Endothelial cell of umbilical vein (primary cell): ENCODE data around the gene CLEC20A. TPM values are rescaled to one million over a fixed set of nuclear protein-coding genes. Genes with fewer than 3 reads are reported as not detected.

ENCODE experiments used
- BruUV-seq: library from RNA; stranded (reverse); fragments of 400-500 nt; replicated peaks from 2 replicates; lab custom pipeline; 2021; lab: Mats Ljungman, UMichigan
- CTCF ChIA-PET: fragments of 300-600, 350-600 bp; sonication (Branson Sonifier 250); formaldehyde crosslinking; loops from one replicate; lab custom pipeline; 2021; ENCODE audit warnings: antibody characterized with exemption, inconsistent platforms; lab: Charles Lee
- POLR2A ChIA-PET: fragments of 300-600, 350-600 bp; sonication (Branson Sonifier 250); formaldehyde crosslinking; loops from one replicate; lab custom pipeline; 2021; ENCODE audit warnings: antibody characterized with exemption, inconsistent platforms; lab: Charles Lee
- DNase-seq: peaks from one replicate; pipeline ENCODE4 v3.0.0-alpha.2; 2011; ENCODE audit warnings: low read depth, low spot score
- FAIRE-seq: peaks from 2 replicates; lab custom pipeline; 2011; peaks lifted over from hg19 to GRCh38; lab: Jason Lieb, UNC
- H2AFZ ChIP-seq: 2 replicates; pipeline ENCODE4 v1.6.0; 2012; ENCODE audit warnings: low read depth, low read length, control low read depth, inconsistent platforms
- H3K27ac ChIP-seq: 2 replicates; pipeline ENCODE4 v1.5.1; 2011; ENCODE audit warnings: low read depth, mild to moderate bottlenecking, control low read depth, low read length, moderate library complexity; ENCODE audit not compliant: insufficient read depth
- H3K27me3 ChIP-seq, 2 experiments: 2 replicates each; pipeline versions ENCODE4 v1.6.0 to v1.6.1; 2011; ENCODE audit warnings: low read length in 2 of 2, mixed read lengths in 1 of 2; ENCODE audit not compliant: control insufficient read depth in 2 of 2, insufficient read depth in 2 of 2
- H3K36me3 ChIP-seq, 2 experiments: 2 replicates in 1 of 2; 3 replicates in 1 of 2; pipeline ENCODE4 v1.5.1; 2011; ENCODE audit warnings: low read length in 2 of 2, mild to moderate bottlenecking in 1 of 2, moderate library complexity in 1 of 2; ENCODE audit not compliant: control insufficient read depth in 2 of 2, insufficient read depth in 2 of 2; ENCODE audit errors: extremely low read depth in 1 of 2
- H3K4me1 ChIP-seq: 3 replicates; pipeline ENCODE4 v1.5.1; 2011; ENCODE audit warnings: mild to moderate bottlenecking, low read length; ENCODE audit not compliant: control insufficient read depth, insufficient read depth; ENCODE audit errors: extremely low read depth
- H3K4me2 ChIP-seq: 2 replicates; pipeline ENCODE4 v1.6.1; 2011; ENCODE audit warnings: low read length, control low read depth, mixed read lengths; ENCODE audit not compliant: insufficient read depth
- H3K4me3 ChIP-seq, 3 experiments: fragments of 200-600 bp in 1 of 3; sonication (generic), shearing (Covaris generic) in 1 of 3; replicated peaks in 1 of 3; 2 replicates each; pipeline ENCODE4 v1.5.1; 2011 to 2016; ENCODE audit warnings: control low read depth in 3 of 3, low read length in 3 of 3, mild to moderate bottlenecking in 2 of 3, inconsistent platforms in 1 of 3, low read depth in 1 of 3, moderate library complexity in 1 of 3; ENCODE audit not compliant: insufficient read depth in 1 of 3
- H3K79me2 ChIP-seq: 2 replicates; pipeline ENCODE4 v1.6.0; 2012; ENCODE audit warnings: low read length, inconsistent platforms; ENCODE audit not compliant: control insufficient read depth, insufficient read depth
- H3K9ac ChIP-seq: replicated peaks from 2 replicates; pipeline ENCODE3; 2011; ENCODE audit warnings: low read length, control low read depth; ENCODE audit not compliant: insufficient read depth; ENCODE audit errors: extremely low read depth
- H3K9me1 ChIP-seq: replicated peaks from 3 replicates; pipeline ENCODE4 v1.6.0; 2011; ENCODE audit warnings: mild to moderate bottlenecking, low read length; ENCODE audit not compliant: control insufficient read depth, insufficient read depth; ENCODE audit errors: extremely low read depth
- H3K9me3 ChIP-seq: replicated peaks from 2 replicates; pipeline ENCODE4 v1.5.1; 2012; ENCODE audit warnings: low read length, inconsistent platforms; ENCODE audit not compliant: control insufficient read depth, insufficient read depth
- H4K20me1 ChIP-seq: replicated peaks from 2 replicates; pipeline ENCODE3; 2011; ENCODE audit warnings: mild to moderate bottlenecking, low read length; ENCODE audit not compliant: control insufficient read depth, insufficient read depth; ENCODE audit errors: extremely low read depth
- EZH2 ChIP-seq: IDR thresholded peaks from 2 replicates; pipeline ENCODE4 v1.6.1; 2012; ENCODE audit warnings: borderline replicate concordance, low read depth, mild to moderate bottlenecking, moderate library complexity, low read length, inconsistent platforms; ENCODE audit not compliant: severe bottlenecking
- FOS ChIP-seq: IDR thresholded peaks from 2 replicates; pipeline ENCODE4 v1.6.1; 2011; ENCODE audit warnings: mild to moderate bottlenecking, low read length, moderate library complexity, borderline replicate concordance; ENCODE audit not compliant: insufficient read depth
- GATA2 ChIP-seq: IDR thresholded peaks from 2 replicates; pipeline ENCODE4 v1.7.0; 2011; ENCODE audit warnings: low read depth, mild to moderate bottlenecking, moderate library complexity, mixed read lengths, low read length; ENCODE audit not compliant: insufficient read length, insufficient read depth
- JUN ChIP-seq: IDR thresholded peaks from 2 replicates; pipeline ENCODE4 v1.6.1; 2011; ENCODE audit warnings: borderline replicate concordance, low read depth; ENCODE audit not compliant: insufficient read length, insufficient read depth
- MYC ChIP-seq: IDR thresholded peaks from one replicate; pipeline ENCODE4 v1.6.1; 2011; ENCODE audit warnings: mild to moderate bottlenecking, low read depth, low read length
- POLR2A ChIP-seq: IDR thresholded peaks from 2 replicates; pipeline ENCODE4 v1.6.1; 2012; ENCODE audit warnings: low read depth, mild to moderate bottlenecking, control low read depth, low read length
- POLR2AphosphoS5 ChIP-seq: IDR thresholded peaks from 2 replicates; pipeline ENCODE4 v1.6.1; 2012; ENCODE audit warnings: low read depth, mild to moderate bottlenecking, control low read depth, low read length, moderate library complexity; ENCODE audit not compliant: insufficient read depth
- dilution Hi-C: fragments of 300-500 bp; cut with MboI; formaldehyde crosslinking; loops from one replicate; pipeline ENCODE4 v1.15.0; 2019; ENCODE audit warnings: low sequenced_read_pairs; ENCODE audit not compliant: extremely low pct_ligation_motif_present
- intact Hi-C: fragments of 100-400 bp; cut with micrococcal nuclease; formaldehyde crosslinking; loops from one replicate; pipeline ENCODE4 v1.10.0; 2022
- polyA plus RNA-seq, 4 experiments: library from polyadenylated mRNA; depleted of rRNA in 3 of 4; stranded (reverse) in 3 of 4; unstranded in 1 of 4; fragments of >200 nt; gene quantifications; 2 replicates each; pipeline versions ENCODE4 v1.2.1 to v1.2.3, GENCODE V29; 2011 to 2012; ENCODE audit warnings: missing spikeins in 1 of 4
- total RNA-seq: library from RNA; stranded (reverse); gene quantifications from 2 replicates; pipeline ENCODE4 v1.2.3, GENCODE V29; 2021
- TF ChIP-seq, protein P1 (sequence below): IDR thresholded peaks from 2 replicates; pipeline ENCODE4 v1.6.1; 2011; ENCODE audit not compliant: insufficient read depth, insufficient read length
- TF ChIP-seq, protein P2 (sequence below), 2 donors: IDR thresholded peaks; 1 replicate in 1 of 2; 2 replicates in 1 of 2; pipeline ENCODE4 v1.5.1; 2011; ENCODE audit warnings: low read length in 2 of 2, mild to moderate bottlenecking in 2 of 2, moderate library complexity in 2 of 2, control low read depth in 1 of 2, inconsistent platforms in 1 of 2, low read depth in 1 of 2; ENCODE audit not compliant: insufficient read depth in 1 of 2; ENCODE audit errors: extremely low read depth in 1 of 2

The CLEC20A gene
- total and polyA plus RNA-seq, 2 donors (not counting 3 experiments of a cell fraction or from before 2014, with no cell fraction given), result not detected

DNA sequence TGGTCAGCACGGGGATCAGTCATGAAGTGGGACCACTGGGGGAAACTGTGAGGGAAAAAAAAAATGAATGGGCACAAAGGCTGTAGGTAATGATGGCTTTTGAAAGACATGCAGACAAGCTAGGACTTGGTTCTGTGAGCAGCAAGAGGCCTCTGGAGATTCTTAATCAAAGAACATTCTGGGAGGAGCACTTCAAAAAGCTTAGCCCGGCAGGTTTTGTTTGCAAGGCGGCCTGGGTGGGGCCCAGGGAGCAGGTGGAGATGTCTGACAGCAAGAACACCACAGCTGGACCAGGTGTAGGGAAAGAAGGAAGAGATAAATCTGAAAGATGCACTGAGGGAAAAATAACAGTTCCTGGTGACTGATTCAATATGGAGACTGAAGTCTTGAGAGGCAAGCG is 22.1 kb upstream of the CLEC20A start:
- ChIA-PET POLR2A (no interaction called here), CTCF (interaction anchor here (1.4 kb wide), 1 partner anchor 208 kb away, joined by 3 read pairs; no protein-coding TSS in a partner anchor)
- intact Hi-C loops (no loop called here), dilution Hi-C loops (no loop called here)
- BruUV-seq, result no TSS peak
- H3K79me2 ChIP-seq, result no peaks in the 10 kb centered on the region
- TF ChIP-seq POLR2AphosphoS5 (no peak), GATA2 (no peak), JUN (no peak), FOS (no peak), POLR2A (no peak), EZH2 (no peak), MYC (no peak)
- TF ChIP-seq, protein P1, sequence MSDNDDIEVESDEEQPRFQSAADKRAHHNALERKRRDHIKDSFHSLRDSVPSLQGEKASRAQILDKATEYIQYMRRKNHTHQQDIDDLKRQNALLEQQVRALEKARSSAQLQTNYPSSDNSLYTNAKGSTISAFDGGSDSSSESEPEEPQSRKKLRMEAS, result no peak
- TF ChIP-seq, protein P2, sequence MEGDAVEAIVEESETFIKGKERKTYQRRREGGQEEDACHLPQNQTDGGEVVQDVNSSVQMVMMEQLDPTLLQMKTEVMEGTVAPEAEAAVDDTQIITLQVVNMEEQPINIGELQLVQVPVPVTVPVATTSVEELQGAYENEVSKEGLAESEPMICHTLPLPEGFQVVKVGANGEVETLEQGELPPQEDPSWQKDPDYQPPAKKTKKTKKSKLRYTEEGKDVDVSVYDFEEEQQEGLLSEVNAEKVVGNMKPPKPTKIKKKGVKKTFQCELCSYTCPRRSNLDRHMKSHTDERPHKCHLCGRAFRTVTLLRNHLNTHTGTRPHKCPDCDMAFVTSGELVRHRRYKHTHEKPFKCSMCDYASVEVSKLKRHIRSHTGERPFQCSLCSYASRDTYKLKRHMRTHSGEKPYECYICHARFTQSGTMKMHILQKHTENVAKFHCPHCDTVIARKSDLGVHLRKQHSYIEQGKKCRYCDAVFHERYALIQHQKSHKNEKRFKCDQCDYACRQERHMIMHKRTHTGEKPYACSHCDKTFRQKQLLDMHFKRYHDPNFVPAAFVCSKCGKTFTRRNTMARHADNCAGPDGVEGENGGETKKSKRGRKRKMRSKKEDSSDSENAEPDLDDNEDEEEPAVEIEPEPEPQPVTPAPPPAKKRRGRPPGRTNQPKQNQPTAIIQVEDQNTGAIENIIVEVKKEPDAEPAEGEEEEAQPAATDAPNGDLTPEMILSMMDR (IDR thresholded peaks at IDR 0.05; ENCODE audit: extremely low read depth in 1 of 2, insufficient read depth in 1 of 2, low read depth in 1 of 2, low read length in 2 of 2), result no peak
- no peak overlapping the region for H3K9ac ChIP-seq
- H2AFZ ChIP-seq, result no peak overlapping the region
- FAIRE-seq (no peak), DNase-seq (no peak)
- no peaks in the 10 kb centered on the region for H4K20me1 ChIP-seq
- no peak overlapping the region for H3K4me2 ChIP-seq
- H3K4me3 ChIP-seq, result no peak overlapping the region
- H3K36me3 ChIP-seq, result no peaks in the 10 kb centered on the region
- H3K9me1 ChIP-seq, result no peaks in the 10 kb centered on the region
- no peak overlapping the region for H3K27ac ChIP-seq
- peaks cover 0 to 3% of the 10 kb centered on the region in 2 experiments for H3K27me3 ChIP-seq
- H3K4me1 ChIP-seq, result no peaks in the 10 kb centered on the region
- H3K9me3 ChIP-seq, result no peaks in the 10 kb centered on the region
